ENCODE results near the gene TMEM161B. TPM values are rescaled to one million over a fixed set of nuclear protein-coding genes. Genes with fewer than 3 reads are reported as not detected.

The TMEM161B gene
- total and polyA plus RNA-seq, 11 donors: 2.9 to 13.2 (median 9.3) TPM

DNA sequence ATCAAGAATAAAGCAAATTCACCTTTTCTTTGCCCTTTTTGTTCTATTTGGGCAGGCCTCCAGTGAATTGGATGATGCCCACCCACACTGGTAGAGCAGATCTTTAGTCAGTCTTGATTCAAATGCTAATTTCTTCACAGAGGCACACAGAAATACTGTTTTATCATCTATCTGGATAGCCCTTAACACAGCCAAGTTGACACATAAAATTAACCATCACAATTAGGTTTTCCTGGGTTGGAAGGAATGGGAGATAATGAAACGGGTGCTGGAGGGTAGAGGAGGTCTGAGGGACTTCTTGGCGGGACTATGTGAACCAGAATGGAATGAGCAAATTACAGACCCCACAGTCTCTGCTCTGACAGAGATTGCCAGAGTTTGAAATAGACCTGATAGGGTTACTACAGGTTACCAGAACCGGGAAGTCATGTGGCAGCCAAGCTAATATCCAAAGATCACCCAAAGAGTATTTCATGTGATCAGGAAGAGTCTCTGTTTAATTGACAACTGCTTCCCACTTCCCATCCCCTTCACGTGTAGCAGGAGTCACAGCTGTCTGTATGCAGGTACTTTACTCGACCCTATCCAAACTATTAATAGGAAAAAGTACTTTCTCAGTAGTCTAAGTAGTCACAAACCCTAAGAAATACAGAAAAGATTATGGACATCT, 20.0 kb upstream of the TMEM161B start:
- Histone ChIP-seq H3K27ac (no peak overlapping the region), H3K27me3 (no peaks in the 10 kb centered on the region), H3K4me3 (no peak overlapping the region), H3K9me3 (no peaks in the 10 kb centered on the region), H3K36me3 (peaks cover 0 to 73% (median 22%) of the 10 kb centered on the region in 9 donors), H3K4me1 (no peaks in the 10 kb centered on the region)
- WGBS, 4 donors: 81 to 83% (median 82%) methylated on average over 5 of the region's 5 CpGs
- TF ChIP-seq CTCF (IDR thresholded peaks at IDR 0.05): no peak
- no peak for TF ChIP-seq POLR2A (IDR thresholded peaks at IDR 0.05)
- DNase-seq (no peak), ATAC-seq (no peak)
- intact Hi-C loops (cut with DNase I): no loop called here

DNA sequence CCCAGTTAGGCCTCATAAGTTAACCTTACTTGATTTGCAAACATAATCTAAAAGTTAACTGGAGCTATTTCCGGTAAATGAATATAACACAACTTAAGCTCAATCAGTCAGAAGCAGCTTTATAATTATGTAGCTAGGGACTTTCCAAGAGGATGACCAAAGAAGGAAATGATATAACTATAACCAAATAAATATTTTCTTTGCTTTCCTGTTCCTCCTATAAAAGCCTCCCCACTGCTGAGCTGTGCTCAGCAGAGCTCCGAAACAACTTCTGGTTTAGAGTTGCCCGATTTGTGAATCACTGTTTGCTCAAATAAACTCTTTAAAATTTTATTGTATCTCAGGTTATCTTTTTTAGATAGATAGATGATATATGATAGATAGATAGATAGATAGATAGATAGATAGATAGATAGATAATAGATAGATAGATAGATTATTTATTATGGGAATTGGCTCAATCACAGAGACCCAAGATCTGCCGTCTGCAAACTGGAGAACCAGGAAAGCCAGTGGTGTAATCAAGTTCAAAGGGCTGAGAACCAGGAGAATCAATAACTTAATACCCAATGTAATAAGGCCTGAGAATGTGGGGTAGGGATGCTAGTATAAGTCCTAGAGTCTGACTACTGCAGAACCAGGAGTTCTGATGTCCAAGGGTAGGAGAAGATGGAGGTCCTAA, 19.3 kb upstream of the TMEM161B start:
- WGBS, 4 donors: 74 to 86% (median 78%) methylated on average over 4 of the region's 4 CpGs
- no peaks in the 10 kb centered on the region for H3K4me1 ChIP-seq
- DNase-seq (no peak), ATAC-seq (no peak)
- H3K27me3 ChIP-seq: no peaks in the 10 kb centered on the region
- no peak overlapping the region for H3K4me3 ChIP-seq
- no peak overlapping the region for H3K27ac ChIP-seq
- no peaks in the 10 kb centered on the region for H3K9me3 ChIP-seq
- intact Hi-C loops (cut with DNase I): no loop called here
- H3K36me3 ChIP-seq: peaks cover 0 to 74% (median 29%) of the 10 kb centered on the region in 9 donors
- TF ChIP-seq CTCF (IDR thresholded peaks at IDR 0.05) (no peak), POLR2A (IDR thresholded peaks at IDR 0.05) (no peak)

GRCh38 chr5:88287302-88287701, 18.7 kb upstream of the TMEM161B start:
- intact Hi-C loops (cut with DNase I): no loop called here
- DNase-seq: no peak
- H3K27me3 ChIP-seq: no peaks in the 10 kb centered on the region
- peaks cover 0 to 74% (median 31%) of the 10 kb centered on the region in 9 donors for H3K36me3 ChIP-seq
- 83 to 92% (median 88%) methylated on average over 3 of the region's 3 CpGs for WGBS, 4 donors
- TF ChIP-seq CTCF (IDR thresholded peaks at IDR 0.05) (no peak), POLR2A (IDR thresholded peaks at IDR 0.05) (no peak)
- no peak overlapping the region for H3K27ac ChIP-seq
- ATAC-seq: no peak
- H3K4me1 ChIP-seq: no peaks in the 10 kb centered on the region
- H3K4me3 ChIP-seq: no peak overlapping the region
- no peaks in the 10 kb centered on the region for H3K9me3 ChIP-seq

DNA sequence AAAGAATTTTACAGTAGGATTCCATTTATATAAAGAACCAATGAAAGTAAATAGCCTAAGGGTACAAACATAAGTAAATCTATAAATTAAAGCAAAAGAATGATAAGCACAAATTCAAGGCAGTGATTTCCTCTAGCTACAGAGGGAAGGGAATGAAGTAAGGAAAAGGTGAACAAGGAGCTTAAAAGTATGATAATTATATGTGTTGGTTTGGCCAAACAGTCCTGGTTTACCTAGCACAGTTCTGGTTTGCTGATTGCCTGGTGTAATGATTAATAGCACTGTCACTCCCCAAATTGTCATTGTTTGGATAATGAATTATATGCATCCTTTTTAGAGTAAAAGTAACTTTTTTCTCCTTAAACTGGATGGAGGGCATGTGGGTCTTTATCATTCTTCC, 15.0 kb upstream of the TMEM161B start:
- intact Hi-C loops (cut with DNase I): no loop called here
- peaks cover 0 to 48% (median 19%) of the 10 kb centered on the region in 9 donors for H3K36me3 ChIP-seq
- DNase-seq (no peak), ATAC-seq (no peak)
- no peaks in the 10 kb centered on the region for H3K4me1 ChIP-seq
- TF ChIP-seq POLR2A (IDR thresholded peaks at IDR 0.05): no peak
- no peak for TF ChIP-seq CTCF (IDR thresholded peaks at IDR 0.05)
- no peaks in the 10 kb centered on the region for H3K9me3 ChIP-seq
- H3K27me3 ChIP-seq: no peaks in the 10 kb centered on the region
- H3K4me3 ChIP-seq: no peak overlapping the region
- no peak overlapping the region for H3K27ac ChIP-seq

Data from heart left ventricle (tissue), 16 donors.